GM12874 (cell line): ENCODE data around the gene UBAC1.

Experiments
- CTCF ChIP-seq: IDR thresholded peaks from 2 replicates; pipeline ENCODE4 v1.5.1; 2011; ENCODE audit warnings: low read depth, mild to moderate bottlenecking, control low read depth, low read length, moderate library complexity; ENCODE audit not compliant: insufficient read depth

The UBAC1 gene

GRCh38 chr9:135980926-135981630 is 19.9 kb upstream of the UBAC1 start:
- no peak for TF ChIP-seq CTCF

- TF ChIP-seq CTCF, result no peak
These were observed 18.5 kb upstream of the UBAC1 start for GRCh38 chr9:135979547-135980166.

GRCh38 chr9:135978642-135979546 is 17.7 kb upstream of the UBAC1 start:
- no peak for TF ChIP-seq CTCF

GRCh38 chr9:135976944-135977343 is 15.8 kb upstream of the UBAC1 start:
- TF ChIP-seq CTCF, result no peak

GRCh38 chr9:135976531-135976930 is 15.4 kb upstream of the UBAC1 start:
- TF ChIP-seq CTCF, result no peak

GRCh38 chr9:135975834-135976233 is 14.7 kb upstream of the UBAC1 start:
- no peak for TF ChIP-seq CTCF

- TF ChIP-seq CTCF, result no peak
These were observed 13.0 kb upstream of the UBAC1 start for GRCh38 chr9:135974220-135974573.
